NCI-H128 (cell line): ENCODE data around the gene COX8C.
"Not testable (repeated sequence)": the region's sequence is repeated elsewhere in the genome, so short reads cannot be mapped to it uniquely, and the experiment has no call there.

ENCODE experiments used
- DNase-seq: peaks from one replicate; lab custom pipeline; 2025; ENCODE audit not compliant: unreplicated experiment; lab: John Stamatoyannopoulos, UW

COX8C gene

GRCh38 chr14:93320489-93320888 is 26.5 kb upstream of the COX8C start:
- no peak for DNase-seq

GRCh38 chr14:93322929-93323599 is 23.9 kb upstream of the COX8C start:
- DNase-seq, result no peak

- no peak for DNase-seq
Observed at GRCh38 chr14:93323600-93324174, 23.3 kb upstream of the COX8C start.

GRCh38 chr14:93326196-93326595 is 20.8 kb upstream of the COX8C start:
- no peak for DNase-seq

GRCh38 chr14:93328546-93328945 is 18.4 kb upstream of the COX8C start:
- DNase-seq, result no peak

- no peak for DNase-seq
Observed at GRCh38 chr14:93329965-93330608, 16.9 kb upstream of the COX8C start.

GRCh38 chr14:93330609-93331000 is 16.4 kb upstream of the COX8C start:
- DNase-seq, result no peak

- DNase-seq, result no peak
Observed at GRCh38 chr14:93331002-93331727, 15.8 kb upstream of the COX8C start.

GRCh38 chr14:93331728-93332396 is 15.1 kb upstream of the COX8C start:
- DNase-seq, result no peak

GRCh38 chr14:93332397-93332852 is 14.6 kb upstream of the COX8C start:
- no peak for DNase-seq

GRCh38 chr14:93332853-93333630 is 13.9 kb upstream of the COX8C start, which contains the start of gene BTBD7:
Gene BTBD7 (minus strand): TSS chr14:93333036. CDS start chr14:93296051, 36,985 bp downstream.
- DNase-seq, result peak; percentile 95

- no peak for DNase-seq
Observed at GRCh38 chr14:93333631-93334103, 13.3 kb upstream of the COX8C start.

GRCh38 chr14:93337143-93337753 is 9.7 kb upstream of the COX8C start:
- DNase-seq, result no peak

- no peak for DNase-seq
Observed at GRCh38 chr14:93337884-93338283, 9.1 kb upstream of the COX8C start.

GRCh38 chr14:93343266-93343665 is 3.7 kb upstream of the COX8C start:
- DNase-seq, result no peak

GRCh38 chr14:93343797-93344196 is 3.2 kb upstream of the COX8C start:
- no peak for DNase-seq

- DNase-seq, result no peak
Observed at GRCh38 chr14:93347850-93348249, 868 bp downstream of the COX8C start.

- no peak for DNase-seq
Observed at GRCh38 chr14:93348292-93348691, 1.3 kb downstream of the COX8C start.

GRCh38 chr14:93354873-93355272 is 7.9 kb downstream of the COX8C start:
- not testable (repeated sequence) for DNase-seq
